Stimulated activated CD4-positive, alpha-beta T cell treated with anti-CD3 and anti-CD28 coated beads, Interleukin-15, amount 100 ng/mL, for 24 hours (primary cell): ENCODE measurements around the gene IL1R2.

ENCODE experiments used
- DNase-seq: peaks from one replicate; pipeline ENCODE4 v3.0.0-alpha.2; 2020

The IL1R2 gene

GRCh38 chr2:102044967-102045489 is 53.3 kb downstream of the IL1R2 start:
- DNase-seq, result no peak

- no peak for DNase-seq
Observed at GRCh38 chr2:102045697-102046096, 53.9 kb downstream of the IL1R2 start.

DNA sequence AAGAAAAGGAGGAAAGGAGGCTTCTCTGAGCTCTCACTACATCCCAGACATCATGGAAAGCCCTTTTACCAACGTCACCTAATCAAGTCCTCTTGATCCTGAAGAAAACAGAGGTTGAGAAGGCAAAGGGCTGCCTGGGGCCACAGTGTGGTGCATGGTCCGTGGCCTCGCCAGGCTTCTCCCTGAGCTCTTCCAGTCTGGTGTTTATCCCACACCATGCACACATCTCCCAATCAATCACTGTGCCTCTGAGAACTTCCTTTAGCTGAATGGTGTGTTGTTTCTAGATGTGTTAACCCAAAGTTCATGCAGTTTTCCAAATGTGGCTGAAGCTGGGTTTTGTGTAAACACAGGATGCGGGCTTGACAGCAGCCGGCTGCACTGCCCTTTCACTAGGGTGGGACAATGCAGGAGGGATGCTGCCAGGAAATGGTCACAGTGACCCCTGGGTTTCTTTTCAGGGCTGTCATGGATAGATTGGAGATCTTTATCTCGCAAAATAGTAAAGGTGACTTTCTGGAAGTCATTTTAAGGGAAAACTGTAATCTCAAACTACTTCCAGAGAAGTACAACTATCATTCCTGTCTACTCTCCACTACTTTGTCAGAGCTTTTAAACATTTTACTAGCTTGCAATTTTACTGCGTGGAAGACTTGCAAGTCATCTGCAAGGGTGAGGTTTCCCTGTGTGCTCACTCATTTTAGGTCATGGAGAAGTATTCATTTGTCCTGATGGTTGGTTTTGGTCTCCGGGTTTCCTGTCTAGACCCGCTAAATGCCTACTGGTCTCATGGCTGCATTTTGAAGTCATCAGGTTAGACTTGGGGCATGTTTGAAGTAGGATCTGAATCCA is 54.6 kb downstream of the IL1R2 start:
- DNase-seq, result no peak

- DNase-seq, result no peak
Observed at GRCh38 chr2:102048465-102048864, 56.7 kb downstream of the IL1R2 start.

DNA sequence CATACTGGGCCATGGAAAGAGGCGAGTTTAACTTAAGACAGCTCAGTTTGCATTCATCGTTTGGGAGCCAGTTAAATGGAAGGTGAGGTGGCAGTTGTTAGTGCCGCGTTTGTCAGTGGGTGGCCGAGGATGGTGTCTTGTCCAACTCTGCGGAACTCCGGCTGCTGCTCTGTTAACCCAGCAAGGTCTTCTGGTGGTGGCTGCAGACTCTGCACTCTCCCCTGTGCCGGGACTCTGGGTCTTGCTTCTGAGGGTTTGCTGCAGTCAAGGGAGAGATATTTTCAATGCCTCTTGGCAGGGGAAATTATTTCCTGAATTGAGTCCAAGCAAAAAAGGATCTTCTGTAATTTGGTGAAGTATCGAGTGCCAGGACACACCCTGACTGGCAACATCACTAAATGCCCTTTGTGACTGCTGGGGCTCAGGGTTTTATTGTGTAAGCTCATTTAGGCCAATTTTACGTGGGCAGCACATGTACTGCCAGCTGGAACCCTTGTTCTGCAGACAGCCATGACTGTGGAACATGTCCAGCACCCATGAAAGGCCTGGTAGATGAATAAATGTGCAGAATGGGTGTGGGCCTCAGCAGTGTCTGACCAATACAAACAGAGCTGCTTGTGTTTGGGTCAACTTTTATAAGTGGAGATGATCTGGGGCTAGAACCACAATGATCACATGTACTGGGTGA is 58.1 kb downstream of the IL1R2 start:
- DNase-seq, result no peak

GRCh38 chr2:102050854-102051391 is 59.2 kb downstream of the IL1R2 start:
- DNase-seq, result no peak

- DNase-seq, result no peak
Observed at GRCh38 chr2:102051692-102052277, 60.0 kb downstream of the IL1R2 start.

GRCh38 chr2:102052365-102052764 is 60.6 kb downstream of the IL1R2 start:
- DNase-seq, result no peak

DNA sequence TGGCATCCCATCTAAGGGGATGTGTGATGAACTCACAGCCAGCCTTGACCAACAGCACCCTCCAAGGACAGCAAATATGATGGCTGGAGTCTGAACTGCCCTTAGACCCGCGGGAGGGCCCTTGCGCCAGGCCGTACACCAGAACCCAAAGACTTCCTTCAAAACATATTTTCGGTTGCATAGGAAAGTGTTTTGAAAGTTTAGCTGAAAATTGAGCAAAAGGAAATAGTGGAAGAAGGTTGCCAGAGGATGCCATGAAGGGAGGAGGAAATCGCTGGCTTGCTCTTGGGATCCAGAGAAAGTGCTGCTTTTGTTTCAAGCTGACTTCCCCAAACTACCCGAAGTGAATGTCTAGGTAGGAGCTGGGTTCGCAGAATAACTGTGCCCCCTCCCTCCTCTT is 61.3 kb downstream of the IL1R2 start:
- no peak for DNase-seq

GRCh38 chr2:102055346-102055990 is 63.7 kb downstream of the IL1R2 start:
- no peak for DNase-seq

GRCh38 chr2:102056079-102056581 is 64.4 kb downstream of the IL1R2 start:
- no peak for DNase-seq

DNA sequence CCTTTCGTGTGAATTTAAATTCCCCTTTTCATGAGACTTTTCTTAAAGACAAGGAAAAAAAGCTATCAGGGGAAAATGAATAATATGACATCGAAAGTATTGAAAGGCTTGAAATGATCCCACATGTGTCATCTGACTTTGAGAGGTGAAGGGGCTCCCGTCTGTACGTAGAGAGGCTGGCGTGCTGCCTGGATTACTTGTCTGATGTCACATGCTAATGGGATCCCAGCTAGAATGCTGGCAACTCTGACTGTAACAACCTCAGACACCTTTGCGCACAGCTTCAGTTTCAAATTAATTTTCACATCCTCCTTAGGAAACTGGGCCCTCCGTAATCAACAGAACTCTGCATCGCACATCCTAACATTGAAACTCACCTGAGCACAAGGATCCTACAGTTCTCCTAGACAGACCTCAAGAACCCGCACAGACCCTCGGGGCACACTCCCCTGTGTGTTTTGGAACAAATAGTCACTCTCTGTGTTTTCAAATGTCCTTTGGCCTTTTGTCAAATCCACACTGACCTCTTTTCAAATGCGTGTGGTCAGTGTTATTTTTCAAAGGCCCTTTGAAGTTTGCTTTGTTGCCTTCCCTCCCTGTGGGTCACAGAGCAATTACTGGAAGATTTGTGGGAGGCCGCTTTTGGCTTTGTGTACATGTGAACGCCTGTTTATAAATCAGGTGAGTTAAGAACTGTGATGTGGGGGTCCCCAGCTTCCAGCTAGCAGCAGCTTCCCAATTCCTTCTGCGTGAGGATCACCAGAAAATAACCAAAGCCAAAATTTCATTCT is 65.9 kb downstream of the IL1R2 start:
- DNase-seq, result peak; percentile 75

DNA sequence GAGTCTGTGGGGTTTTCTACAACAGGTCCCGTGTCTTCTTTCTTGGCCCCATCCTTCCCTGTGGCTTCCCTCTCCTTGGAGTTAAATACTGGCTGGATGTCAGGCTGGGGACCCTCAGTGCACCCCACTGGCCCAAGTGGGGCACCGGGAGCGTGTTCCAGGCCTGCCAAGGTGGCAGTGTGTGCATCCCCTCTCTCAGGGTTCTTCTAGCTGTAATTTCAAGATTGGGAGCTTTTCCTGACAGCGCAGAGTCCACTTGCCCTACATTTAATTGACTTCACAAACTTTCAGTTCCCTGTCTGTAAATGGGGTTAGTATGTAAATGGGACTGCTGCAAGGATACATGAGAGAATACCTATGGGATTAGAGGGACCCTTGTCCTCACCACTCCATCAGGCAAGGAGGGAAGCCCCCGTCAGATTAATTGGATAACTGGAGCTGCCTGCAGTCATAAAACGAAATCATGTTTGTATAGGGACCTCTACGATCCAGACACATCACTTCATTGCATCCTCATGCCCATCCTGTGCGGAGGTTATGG is 66.6 kb downstream of the IL1R2 start:
- DNase-seq, result no peak

- no peak for DNase-seq
Observed at GRCh38 chr2:102059151-102059550, 67.4 kb downstream of the IL1R2 start.

DNA sequence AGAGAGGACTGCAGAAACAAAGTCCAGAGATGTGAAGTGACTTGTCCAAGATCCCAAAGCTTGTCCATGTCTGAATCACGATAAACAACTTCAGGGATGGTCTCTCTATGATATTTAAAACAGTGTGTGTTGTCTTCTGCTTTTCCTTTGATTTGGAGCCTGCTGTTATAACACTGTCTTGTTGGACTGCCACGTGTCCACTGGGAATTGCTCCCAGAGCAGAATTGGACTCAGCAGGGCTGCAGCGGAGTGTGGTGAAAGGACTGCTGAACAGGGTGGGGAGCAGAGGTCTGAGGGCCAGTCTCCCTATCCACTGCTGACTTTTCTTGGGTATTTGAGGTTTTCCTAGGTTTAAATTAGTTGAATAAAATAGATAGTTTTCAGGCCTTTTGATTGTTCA is 68.3 kb downstream of the IL1R2 start:
- no peak for DNase-seq

DNA sequence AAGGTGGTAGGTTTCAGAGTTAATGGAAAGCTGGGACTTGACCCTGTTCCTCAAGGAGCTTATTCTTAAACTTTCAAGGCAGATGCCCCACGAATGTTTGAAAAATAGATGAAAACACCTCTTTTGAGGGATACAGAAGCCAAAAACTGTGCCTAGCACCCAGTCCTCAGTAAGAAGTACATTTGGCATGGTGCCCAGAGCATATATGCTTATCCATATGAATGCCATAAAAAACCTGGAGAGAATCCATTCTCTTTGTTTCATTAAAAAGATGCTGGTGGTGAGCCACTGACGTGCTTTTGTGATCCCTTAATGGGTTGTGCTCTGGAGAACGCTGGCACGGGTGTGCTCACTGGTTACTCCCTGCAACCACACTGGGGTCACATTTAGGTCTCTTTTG is 69.0 kb downstream of the IL1R2 start:
- no peak for DNase-seq

DNA sequence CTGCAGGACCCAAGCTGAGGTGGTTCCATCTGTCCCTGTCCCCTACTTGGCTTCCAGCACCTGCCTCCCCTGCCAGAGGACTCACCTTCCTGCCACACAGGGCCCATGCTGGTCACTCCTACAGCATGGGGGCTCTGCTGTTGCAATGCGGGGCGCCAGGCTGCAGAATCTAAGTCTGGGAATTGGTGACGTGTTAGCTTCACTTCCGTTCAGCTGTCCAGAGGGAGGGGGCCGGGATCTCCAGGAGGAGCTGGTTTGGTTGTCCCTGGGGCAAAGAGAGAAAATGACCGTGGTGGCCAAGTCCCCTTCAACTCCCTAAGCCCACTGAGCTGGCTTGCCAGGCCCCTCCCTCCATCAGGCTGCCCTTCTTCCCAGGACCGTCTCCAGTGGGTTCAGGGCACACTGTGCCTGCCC is 69.5 kb downstream of the IL1R2 start:
- DNase-seq, result no peak

DNA sequence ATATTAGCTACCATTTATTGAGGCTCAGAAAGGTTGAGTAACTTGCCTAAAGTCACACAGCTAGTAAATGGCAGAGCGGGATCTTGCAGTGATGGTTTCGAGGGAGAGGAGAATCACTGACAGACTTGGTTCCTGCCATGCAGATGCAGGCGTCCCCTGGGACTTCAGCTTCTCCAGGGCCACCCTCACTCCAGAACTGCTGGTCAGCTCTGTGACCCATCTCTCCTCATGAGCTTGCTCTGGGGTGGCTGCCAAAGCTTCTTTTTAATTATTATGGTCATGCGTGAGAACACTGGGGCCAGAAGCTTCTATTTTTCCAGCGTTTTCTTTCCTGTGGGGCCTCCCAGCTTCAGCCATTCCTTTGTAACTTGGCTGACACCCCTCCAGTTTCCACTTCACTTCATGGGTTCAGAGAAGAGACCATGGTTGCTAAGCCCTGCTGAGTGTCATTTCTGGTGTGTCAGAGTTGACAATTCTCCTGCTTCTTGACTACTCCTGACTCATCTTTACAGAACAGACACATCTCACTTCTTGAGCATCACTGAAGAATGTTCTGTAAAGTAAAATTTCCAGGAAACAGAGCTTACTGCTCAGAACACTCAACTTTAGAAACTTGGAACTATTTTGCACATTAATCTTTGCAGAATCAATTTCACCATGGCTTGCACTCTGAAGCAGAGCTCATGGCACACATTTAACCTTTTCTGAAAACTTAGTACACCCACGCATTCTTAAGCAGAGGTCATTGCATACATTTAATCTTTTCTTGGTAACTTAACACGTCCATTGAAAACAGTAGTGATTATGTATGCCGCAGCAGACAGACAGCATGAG is 70.4 kb downstream of the IL1R2 start:
- DNase-seq, result peak; percentile 56

DNA sequence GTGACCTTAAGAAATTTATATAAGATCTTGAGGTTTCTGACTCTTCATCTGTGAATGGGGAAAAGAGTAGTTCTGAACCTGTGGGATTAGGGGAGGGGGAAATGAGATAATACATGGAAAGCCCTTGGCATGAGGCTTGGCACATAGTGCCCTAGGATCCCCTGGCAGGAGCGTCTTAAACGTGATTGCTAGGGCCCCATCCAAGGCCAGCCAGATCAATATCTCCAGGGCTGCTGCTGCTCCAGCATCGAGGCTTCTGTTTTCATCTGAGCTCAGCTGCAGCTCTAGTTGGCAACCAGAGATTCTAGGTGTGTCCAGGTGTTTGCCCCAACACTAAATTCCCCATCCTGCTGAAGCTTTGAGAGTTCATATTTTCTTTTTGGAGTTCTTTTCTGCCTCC is 71.0 kb downstream of the IL1R2 start:
- no peak for DNase-seq

DNA sequence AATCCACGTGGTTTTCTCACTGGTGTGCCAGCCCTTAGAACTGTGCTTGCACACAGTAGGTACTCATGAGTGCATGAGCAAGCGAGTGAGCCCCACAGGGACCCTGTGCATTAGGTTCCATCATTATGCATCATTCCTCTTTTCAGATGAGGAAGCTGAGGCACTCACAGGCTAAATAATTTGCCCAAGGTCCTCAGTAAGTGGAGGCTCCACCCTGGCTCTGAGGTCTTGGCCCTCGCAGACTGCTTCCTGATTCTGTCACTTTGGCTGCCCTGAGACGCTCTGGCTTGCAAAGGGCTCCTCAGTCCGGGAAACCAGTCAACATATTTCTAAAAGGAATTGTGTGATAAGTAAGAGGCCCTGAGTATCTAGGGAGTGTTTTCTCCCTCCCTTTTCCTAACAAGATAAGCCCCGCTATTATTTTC is 71.7 kb downstream of the IL1R2 start:
- no peak for DNase-seq
